Measurements from ENCODE around the gene GRB10.

- TF ChIP-seq CTCF (conservative IDR thresholded peaks at IDR 0.05; ENCODE audit: low read depth in 2 of 2) (no peak), POLR2AphosphoS5 (IDR thresholded peaks at IDR 0.05; ENCODE audit: low read depth) (no peak), EZH2phosphoT487 (IDR thresholded peaks at IDR 0.05; ENCODE audit: unreplicated experiment) (no peak), CREB1 (CRISPR knock-in tag; IDR thresholded peaks at IDR 0.05; ENCODE audit: low read depth) (no peak), EZH2 (IDR thresholded peaks at IDR 0.05; ENCODE audit: low read depth, unreplicated experiment) (no peak), REST (IDR thresholded peaks at IDR 0.05; ENCODE audit: unreplicated experiment) (no peak)
Measured at GRCh38 chr7:50735333-50735732, 47.4 kb downstream of the GRB10 start.

Measured in GM23338 (cell line).